GM23248 (cell line): Measurements from ENCODE around the gene IL1F10. TPM values are rescaled to one million over a fixed set of nuclear protein-coding genes. Genes with fewer than 3 reads are reported as not detected.

Experiments
- DNase-seq: peaks from one replicate; pipeline ENCODE4 v3.0.0-alpha.2; 2015
- H2AFZ ChIP-seq: fragments of 200-600 bp; sonication (generic); 2 replicates; pipeline ENCODE4 v1.6.1; 2016; ENCODE audit warnings: antibody characterized with exemption
- H3F3A ChIP-seq: fragments of 200-600 bp; sonication (generic); 2 replicates; pipeline ENCODE4 v1.6.1; 2016; ENCODE audit warnings: mild to moderate bottlenecking, antibody characterized with exemption, mixed run types; ENCODE audit not compliant: insufficient read depth
- H3K27ac ChIP-seq: fragments of 200-600 bp; sonication (generic); 2 replicates; pipeline ENCODE4 v1.5.1; 2016; ENCODE audit warnings: mild to moderate bottlenecking
- H3K27me3 ChIP-seq: fragments of 200-600 bp; sonication (generic); replicated peaks from 2 replicates; pipeline ENCODE4 v1.6.1; 2016; ENCODE audit warnings: mild to moderate bottlenecking; ENCODE audit not compliant: insufficient read depth
- H3K36me3 ChIP-seq: fragments of 200-600 bp; sonication (generic); 2 replicates; pipeline ENCODE4 v1.6.1; 2016; ENCODE audit warnings: low read depth, mild to moderate bottlenecking
- H3K4me1 ChIP-seq: fragments of 200-600 bp; sonication (generic); 2 replicates; pipeline ENCODE4 v1.6.1; 2016; ENCODE audit warnings: mild to moderate bottlenecking; ENCODE audit not compliant: insufficient read depth
- H3K4me2 ChIP-seq: fragments of 200-600 bp; sonication (generic); one replicate; pipeline ENCODE4 v1.6.1; 2016; ENCODE audit warnings: mild to moderate bottlenecking; ENCODE audit not compliant: unreplicated experiment
- H3K4me3 ChIP-seq: fragments of 200-600 bp; sonication (generic); 2 replicates; pipeline ENCODE4 v1.5.1; 2016; ENCODE audit warnings: mild to moderate bottlenecking
- H3K79me2 ChIP-seq: fragments of 200-600 bp; sonication (generic); 2 replicates; pipeline ENCODE4 v1.6.1; 2016; ENCODE audit warnings: mild to moderate bottlenecking; ENCODE audit not compliant: insufficient read depth
- H3K9ac ChIP-seq: fragments of 200-600 bp; sonication (generic); 2 replicates; pipeline ENCODE4 v1.6.1; 2016; ENCODE audit warnings: mild to moderate bottlenecking
- H3K9me2 ChIP-seq: fragments of 200-600 bp; sonication (generic); 2 replicates; pipeline ENCODE4 v1.6.1; 2016; ENCODE audit warnings: mixed run types, mild to moderate bottlenecking, moderate library complexity; ENCODE audit not compliant: insufficient read depth
- H3K9me3 ChIP-seq: fragments of 200-600 bp; sonication (generic); one replicate; pipeline ENCODE4 v1.6.1; 2017; ENCODE audit warnings: low read depth
- H4K20me1 ChIP-seq: fragments of 200-600 bp; sonication (generic); 2 replicates; pipeline ENCODE4 v1.6.0; 2016; ENCODE audit not compliant: insufficient read depth
- EZH2 ChIP-seq: fragments of 200-600 bp; sonication (generic); IDR thresholded peaks from 2 replicates; pipeline ENCODE4 v1.6.1; 2018; ENCODE audit warnings: antibody characterized with exemption, mild to moderate bottlenecking; ENCODE audit not compliant: insufficient read depth, poor library complexity, severe bottlenecking
- EZH2phosphoT487 ChIP-seq: fragments of 200-600 bp; sonication (generic); IDR thresholded peaks from 2 replicates; pipeline ENCODE4 v1.6.1; 2018; ENCODE audit warnings: antibody characterized with exemption, moderate library complexity, mild to moderate bottlenecking, low read depth; ENCODE audit not compliant: insufficient read depth
- WGBS, 2 experiments: methylation state at CpG; one replicate each; pipeline ENCODE4 v1.1.6; 2015 to 2017; ENCODE audit warnings: low lambda C conversion rate in 2 of 2, low coverage in 1 of 2; ENCODE audit errors: missing lambda C conversion rate in 2 of 2; 5-methylcytosine and 5-hydroxymethylcytosine counted together
- in situ Hi-C: fragments of 300-500 bp; cut with MboI; formaldehyde crosslinking; loops from 2 replicates; pipeline ENCODE4 v1.15.0; 2020
- polyA plus RNA-seq: library from polyadenylated mRNA; unstranded; fragments of >200 nt; fragmentation: Nextera tagmentation; extraction: Ambion mirVana; gene quantifications from 2 replicates; pipeline ENCODE4 v1.2.1, GENCODE V29; 2016
- total RNA-seq: library from RNA; depleted of rRNA; stranded (reverse); fragments of >200 nt; shearing (Covaris generic); gene quantifications from 2 replicates; pipeline ENCODE4 v1.2.3, GENCODE V29; 2014

The IL1F10 gene
- total and polyA plus RNA-seq, 2 experiments from 2014 or later: not detected

DNA sequence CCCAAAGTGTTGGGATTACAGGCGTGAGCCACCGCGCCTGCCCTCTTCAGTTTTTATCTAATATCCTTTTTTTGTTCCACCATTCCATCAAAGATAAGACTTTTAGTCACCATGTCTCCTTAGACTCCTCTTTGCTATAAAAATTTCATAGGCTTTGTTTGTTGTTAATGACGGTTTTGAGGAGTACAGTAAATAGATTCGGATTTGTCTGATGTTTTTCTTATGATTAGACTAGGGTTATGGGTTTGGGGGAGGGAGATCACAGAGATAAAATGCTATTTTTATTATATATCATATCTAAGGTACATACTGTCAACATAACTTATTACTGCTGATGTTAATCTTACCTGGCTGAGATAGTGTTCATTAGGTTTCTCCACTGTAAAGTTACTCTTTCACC is 21.3 kb upstream of the IL1F10 start:
- Histone ChIP-seq H3K27ac (no peak overlapping the region), H3F3A (no peaks in the 10 kb centered on the region), H3K9ac (no peak overlapping the region), H3K4me3 (no peak overlapping the region), H3K27me3 (peaks cover 24% of the 10 kb centered on the region), H3K9me2 (no peaks in the 10 kb centered on the region), H3K36me3 (no peaks in the 10 kb centered on the region), H3K4me1 (no peaks in the 10 kb centered on the region), H3K4me2 (no peak overlapping the region), H2AFZ (no peak overlapping the region), H3K9me3 (no peaks in the 10 kb centered on the region), H3K79me2 (no peaks in the 10 kb centered on the region), H4K20me1 (no peaks in the 10 kb centered on the region)
- TF ChIP-seq EZH2phosphoT487: no peak
- TF ChIP-seq EZH2: no peak
- in situ Hi-C loops: no loop called here
- no peak for DNase-seq
- 72 to 80% methylated on average over 5 of the region's 5 CpGs for WGBS, 2 experiments

DNA sequence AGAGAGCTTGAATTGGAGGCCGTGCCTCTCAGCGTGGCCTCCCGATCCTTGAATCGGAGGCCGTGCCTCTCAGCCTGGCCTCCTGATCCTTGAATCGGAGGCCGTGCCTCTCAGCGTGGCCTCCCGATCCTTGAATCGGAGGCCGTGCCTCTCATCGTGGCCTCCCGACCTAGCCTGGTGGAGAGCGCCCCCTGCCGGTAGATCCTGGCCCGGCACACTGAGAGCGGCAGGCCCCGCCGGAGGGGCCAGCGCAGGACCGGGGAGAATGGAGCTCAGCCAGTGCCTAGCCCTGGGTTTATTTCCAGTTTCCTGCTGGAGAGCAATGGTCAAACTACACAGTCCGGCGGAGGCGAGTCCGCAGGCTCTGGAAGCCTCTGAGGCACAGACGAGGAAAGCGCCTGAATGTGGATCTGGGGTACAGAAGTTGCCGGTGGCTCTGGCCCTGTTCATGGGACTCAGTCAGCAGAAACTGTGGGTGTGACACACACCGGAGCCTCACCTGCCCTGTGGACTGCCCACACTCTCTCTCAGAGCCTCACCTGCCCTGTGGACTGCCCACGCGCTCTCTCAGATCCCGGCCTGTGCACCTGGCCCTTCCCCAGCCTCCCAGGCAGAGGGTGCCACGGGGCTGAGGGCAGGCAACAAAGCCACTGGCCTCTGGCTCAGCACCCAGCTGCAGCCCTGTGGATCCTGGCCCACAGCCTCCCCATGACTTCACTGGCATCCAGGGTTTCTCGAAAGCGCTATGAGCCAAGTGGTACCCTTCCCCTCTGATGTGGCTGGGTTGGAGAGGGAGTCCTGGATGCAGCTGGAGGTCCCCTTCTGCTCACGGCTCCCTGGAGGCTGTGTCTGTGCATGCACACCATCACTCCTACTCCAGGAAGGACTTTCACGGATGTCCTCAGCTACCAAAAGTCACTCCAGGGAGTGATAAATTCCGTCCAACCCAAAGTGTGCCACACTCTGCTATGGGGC is 16.6 kb upstream of the IL1F10 start:
- H3K9me2 ChIP-seq: no peaks in the 10 kb centered on the region
- no peaks in the 10 kb centered on the region for H3K9me3 ChIP-seq
- WGBS, 2 experiments: 84 to 85% methylated on average over 38 of the region's 38 CpGs
- in situ Hi-C loops: no loop called here
- no peak for DNase-seq
- no peaks in the 10 kb centered on the region for H4K20me1 ChIP-seq
- H3K4me2 ChIP-seq: no peak overlapping the region
- no peaks in the 10 kb centered on the region for H3K79me2 ChIP-seq
- peaks cover 23% of the 10 kb centered on the region for H3K27me3 ChIP-seq
- no peak overlapping the region for H3K27ac ChIP-seq
- H3K36me3 ChIP-seq: no peaks in the 10 kb centered on the region
- no peaks in the 10 kb centered on the region for H3F3A ChIP-seq
- no peak overlapping the region for H3K4me3 ChIP-seq
- H3K4me1 ChIP-seq: no peaks in the 10 kb centered on the region
- no peak overlapping the region for H2AFZ ChIP-seq
- TF ChIP-seq EZH2 (no peak), EZH2phosphoT487 (no peak)
- H3K9ac ChIP-seq: no peak overlapping the region

DNA sequence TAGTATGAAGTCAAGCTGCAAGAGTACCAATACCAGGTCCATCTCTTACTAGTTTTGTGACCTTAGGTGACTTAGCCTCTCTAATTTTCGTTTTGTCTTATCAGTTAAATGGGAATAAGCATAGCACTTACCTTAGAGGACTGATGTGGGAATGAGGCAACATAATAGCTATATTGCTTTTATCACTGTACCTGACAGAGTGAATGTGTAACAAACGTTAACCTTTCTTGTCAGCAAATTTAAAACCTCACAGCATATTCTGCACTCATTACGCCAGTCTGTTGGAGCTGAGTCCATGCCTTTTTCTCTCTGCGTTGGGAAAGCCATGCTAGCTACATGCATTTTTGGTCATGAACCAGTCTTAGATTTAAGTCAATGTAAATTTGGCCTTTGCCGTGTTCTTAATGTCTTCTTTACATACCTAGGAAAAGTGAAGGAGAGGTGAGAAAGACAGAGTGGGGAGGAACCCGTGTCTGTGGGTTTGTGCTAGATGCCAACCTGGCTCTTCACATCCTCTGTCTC is 15.3 kb upstream of the IL1F10 start, which contains the start of gene IL36B:
Gene IL36B (minus strand): TSS at position 472 of the 522 bp plus-strand sequence.
- no peaks in the 10 kb centered on the region for H3K36me3 ChIP-seq
- H3F3A ChIP-seq: no peaks in the 10 kb centered on the region

DNA sequence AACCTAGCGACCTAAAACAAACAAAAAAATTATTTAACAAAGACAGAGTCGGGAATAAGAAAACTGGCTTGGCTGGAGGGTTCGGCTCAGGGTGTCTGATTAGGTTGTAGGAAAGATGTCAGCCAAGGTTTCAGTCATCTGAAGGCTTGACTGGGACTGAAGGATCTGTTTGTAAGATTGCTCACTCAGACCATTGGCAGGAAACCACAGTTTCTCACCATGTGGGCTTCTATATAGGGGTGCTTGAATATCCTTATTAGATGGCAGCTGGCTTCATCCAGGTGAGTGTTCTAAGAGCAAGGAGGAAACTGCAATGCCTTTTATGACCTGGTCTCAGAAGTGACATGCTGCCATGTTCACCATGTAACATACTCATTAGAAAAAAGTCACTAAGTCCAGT is 14.1 kb upstream of the IL1F10 start:
- WGBS, 2 experiments: 39% methylated on average over 3 of the region's 3 CpGs
- Histone ChIP-seq H3F3A (no peaks in the 10 kb centered on the region), H3K27me3 (peaks cover 24% of the 10 kb centered on the region), H3K4me3 (no peak overlapping the region), H3K9me3 (no peaks in the 10 kb centered on the region), H3K4me2 (no peak overlapping the region), H4K20me1 (no peaks in the 10 kb centered on the region), H3K9ac (no peak overlapping the region), H3K79me2 (no peaks in the 10 kb centered on the region), H3K4me1 (no peaks in the 10 kb centered on the region), H2AFZ (no peak overlapping the region), H3K9me2 (no peaks in the 10 kb centered on the region), H3K27ac (no peak overlapping the region), H3K36me3 (no peaks in the 10 kb centered on the region)
- no peak for DNase-seq
- in situ Hi-C loops: no loop called here
- TF ChIP-seq EZH2phosphoT487: no peak
- no peak for TF ChIP-seq EZH2

More for the DNA sequence above, 15.3 kb upstream of the IL1F10 start, which contains the start of gene IL36B:
- Histone ChIP-seq H3K9ac (no peak within 1 kb of the TSS), H3K9me2 (no peaks in the 10 kb centered on the region), H3K4me1 (no peaks in the 10 kb centered on the region), H3K27ac (no peak within 1 kb of the TSS), H3K27me3 (peaks cover 23% of the 10 kb centered on the region), H4K20me1 (no peaks in the 10 kb centered on the region), H2AFZ (no peak within 1 kb of the TSS), H3K4me3 (no peak within 1 kb of the TSS), H3K4me2 (no peak within 1 kb of the TSS), H3K9me3 (no peaks in the 10 kb centered on the region), H3K79me2 (no peaks in the 10 kb centered on the region)
- no peak for DNase-seq
- 25 to 31% methylated on average over 6 of the region's 6 CpGs for WGBS, 2 experiments
- in situ Hi-C loops: no loop called here
- TF ChIP-seq EZH2phosphoT487 (no peak), EZH2 (no peak)
